ENCODE results near the gene HBD. TPM values are rescaled to one million over a fixed set of nuclear protein-coding genes. Genes with fewer than 3 reads are reported as not detected.
A peak's percentile ranks its signal among the peaks of the same experiment; 100 is the strongest.

HBD gene
- total and polyA plus RNA-seq, 9 of the 15 experiments (the other 6 are each of a cell fraction or from before 2014, with no cell fraction given) = 11.8 to 169 (median 36.0) TPM

- TF ChIP-seq MYNN (IDR thresholded peaks at IDR 0.05) (peak; percentile 96), MYNN (CRISPR knock-in tag; IDR thresholded peaks at IDR 0.05) (no peak), POLR2AphosphoS5 (IDR thresholded peaks at IDR 0.05; ENCODE audit: control insufficient read depth, insufficient read depth, low read depth, low read length) (peak; percentile 99), ZNF280A (IDR thresholded peaks at IDR 0.05; ENCODE audit: low read depth, partially characterized antibody) (no peak), EGR1 (conservative IDR thresholded peaks at IDR 0.05) (peak; percentile 93), TCF7L2 (IDR thresholded peaks at IDR 0.05; ENCODE audit: low read depth, low read length) (no peak), ZNF316 (IDR thresholded peaks at IDR 0.05) (peak; percentile 100), CAMTA2 (CRISPR knock-in tag; conservative IDR thresholded peaks at IDR 0.05) (no peak), FOXP4 (CRISPR knock-in tag; IDR thresholded peaks at IDR 0.05; ENCODE audit: borderline replicate concordance) (no peak), MTF1 (CRISPR knock-in tag; IDR thresholded peaks at IDR 0.05; ENCODE audit: borderline replicate concordance) (no peak), ZNF740 (CRISPR knock-in tag; IDR thresholded peaks at IDR 0.05) (no peak), ZNF740 (tag; IDR thresholded peaks at IDR 0.05) (no peak), ZNF23 (CRISPR knock-in tag; IDR thresholded peaks at IDR 0.05) (peak; percentile 80), KDM1A (IDR thresholded peaks at IDR 0.05) (peak; percentile 96 to 97), CBFA2T2 (conservative IDR thresholded peaks at IDR 0.05) (peak; percentile 99), BHLHE40 (IDR thresholded peaks at IDR 0.05; ENCODE audit: low read length) (peak; percentile 78), ZFP1 (CRISPR knock-in tag; IDR thresholded peaks at IDR 0.05) (no peak), ZNF232 (CRISPR knock-in tag; IDR thresholded peaks at IDR 0.05) (no peak), NCOA2 (IDR thresholded peaks at IDR 0.05; ENCODE audit: partially characterized antibody in 2 of 2) (peak; percentile 81 to 90), MAZ (CRISPR knock-in tag; conservative IDR thresholded peaks at IDR 0.05 in 1 of 2, IDR thresholded peaks at IDR 0.05 in 1 of 2) (peak; percentile 82 to 92), ZNF274 (IDR thresholded peaks at IDR 0.05; ENCODE audit: borderline replicate concordance, low read depth, low read length) (peak; percentile 85; the same call in 1 of the 2 replicates), NR2C2 (CRISPR knock-in tag; IDR thresholded peaks at IDR 0.05) (peak; percentile 74), NR2C2 (tag; IDR thresholded peaks at IDR 0.05) (peak; percentile 95), ZEB2 (IDR thresholded peaks at IDR 0.05) (peak; percentile 96), CBFA2T3 (IDR thresholded peaks at IDR 0.05) (peak; percentile 99), ZBED1 (IDR thresholded peaks at IDR 0.05) (peak; percentile 93), MAFG (tag; conservative IDR thresholded peaks at IDR 0.05) (peak; percentile 100), HDGF (IDR thresholded peaks at IDR 0.05) (no peak), TAF9B (IDR thresholded peaks at IDR 0.05; ENCODE audit: partially characterized antibody) (peak; percentile 99), ETV1 (tag; conservative IDR thresholded peaks at IDR 0.05; ENCODE audit: low read depth) (peak; percentile 94)
These were observed 46.4 kb upstream of the HBD start (continued) for GRCh38 chr11:5280582-5281102.

Measured in K562 (cell line).